ENCODE measurements around the gene NRAS. TPM values are rescaled to one million over a fixed set of nuclear protein-coding genes. Genes with fewer than 3 reads are reported as not detected.
A peak's percentile ranks its signal among the peaks of the same experiment; 100 is the strongest.

The NRAS gene
- total RNA-seq, 1 experiment from 2014 or later, result 29.1 TPM

DNA sequence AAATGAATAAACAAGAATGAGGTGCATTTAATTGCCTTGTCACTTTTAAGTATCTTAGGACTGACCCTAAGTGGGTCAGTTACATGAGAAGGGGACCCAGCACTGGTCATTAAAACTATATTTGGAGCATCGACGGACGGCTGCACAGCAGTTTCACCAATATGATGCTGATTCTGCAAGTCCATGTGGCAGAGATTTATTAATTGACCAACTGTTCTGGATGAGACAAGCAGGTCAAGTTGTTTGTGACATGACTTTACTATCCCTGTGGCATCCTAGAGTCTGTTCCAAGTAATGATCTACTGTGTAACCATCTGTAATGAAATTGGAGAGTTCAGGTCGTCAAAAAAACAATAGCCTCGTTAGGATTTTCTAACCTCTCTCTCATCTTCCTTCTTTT, 30.7 kb downstream of the NRAS start:
- Mint-ChIP-seq H3K4me3 (ENCODE audit: low read depth, unreplicated experiment) (no peak overlapping the region), H3K27me3 (ENCODE audit: unreplicated experiment) (peaks cover 79% of the 10 kb centered on the region), H3K4me1 (ENCODE audit: low read depth, unreplicated experiment) (no peaks in the 10 kb centered on the region), H3K9me3 (ENCODE audit: low read depth, unreplicated experiment) (no peaks in the 10 kb centered on the region), H3K27ac (ENCODE audit: unreplicated experiment) (no peak overlapping the region), H3K36me3 (ENCODE audit: insufficient read depth, unreplicated experiment) (no peaks in the 10 kb centered on the region)
- CTCF ChIA-PET, result no interaction called here
- intact Hi-C loops (cut with micrococcal nuclease; ENCODE audit: unreplicated experiment), result no loop called here
- no TSS peak for BruUV-seq (replicated peaks)
- DNase-seq, result no peak
- TF ChIP-seq, protein P1, sequence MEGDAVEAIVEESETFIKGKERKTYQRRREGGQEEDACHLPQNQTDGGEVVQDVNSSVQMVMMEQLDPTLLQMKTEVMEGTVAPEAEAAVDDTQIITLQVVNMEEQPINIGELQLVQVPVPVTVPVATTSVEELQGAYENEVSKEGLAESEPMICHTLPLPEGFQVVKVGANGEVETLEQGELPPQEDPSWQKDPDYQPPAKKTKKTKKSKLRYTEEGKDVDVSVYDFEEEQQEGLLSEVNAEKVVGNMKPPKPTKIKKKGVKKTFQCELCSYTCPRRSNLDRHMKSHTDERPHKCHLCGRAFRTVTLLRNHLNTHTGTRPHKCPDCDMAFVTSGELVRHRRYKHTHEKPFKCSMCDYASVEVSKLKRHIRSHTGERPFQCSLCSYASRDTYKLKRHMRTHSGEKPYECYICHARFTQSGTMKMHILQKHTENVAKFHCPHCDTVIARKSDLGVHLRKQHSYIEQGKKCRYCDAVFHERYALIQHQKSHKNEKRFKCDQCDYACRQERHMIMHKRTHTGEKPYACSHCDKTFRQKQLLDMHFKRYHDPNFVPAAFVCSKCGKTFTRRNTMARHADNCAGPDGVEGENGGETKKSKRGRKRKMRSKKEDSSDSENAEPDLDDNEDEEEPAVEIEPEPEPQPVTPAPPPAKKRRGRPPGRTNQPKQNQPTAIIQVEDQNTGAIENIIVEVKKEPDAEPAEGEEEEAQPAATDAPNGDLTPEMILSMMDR (IDR thresholded peaks at IDR 0.05; ENCODE audit: unreplicated experiment), result no peak

DNA sequence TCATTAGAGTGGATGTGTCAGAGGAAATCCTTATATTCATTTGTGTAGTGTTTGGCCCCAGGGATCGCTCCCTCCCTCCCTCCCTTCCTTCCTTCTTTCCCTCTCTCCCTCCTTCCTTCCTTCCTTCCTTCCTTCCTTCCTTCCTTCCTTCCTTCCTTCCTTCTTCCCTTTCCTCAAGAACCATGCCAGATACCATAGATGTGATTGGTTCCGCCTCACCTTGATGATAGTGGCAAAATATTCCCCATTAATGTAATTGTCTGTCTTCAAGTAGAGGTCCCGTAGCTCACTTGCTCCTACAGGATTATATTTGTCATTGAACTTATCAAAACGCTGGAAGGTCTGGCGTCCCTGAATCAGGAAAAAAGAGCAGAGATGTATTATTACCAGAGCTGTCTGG, 38.9 kb downstream of the NRAS start:
- BruUV-seq (replicated peaks), result no TSS peak
- peaks cover 49% of the 10 kb centered on the region for H3K27me3 Mint-ChIP-seq (ENCODE audit: unreplicated experiment)

DNA sequence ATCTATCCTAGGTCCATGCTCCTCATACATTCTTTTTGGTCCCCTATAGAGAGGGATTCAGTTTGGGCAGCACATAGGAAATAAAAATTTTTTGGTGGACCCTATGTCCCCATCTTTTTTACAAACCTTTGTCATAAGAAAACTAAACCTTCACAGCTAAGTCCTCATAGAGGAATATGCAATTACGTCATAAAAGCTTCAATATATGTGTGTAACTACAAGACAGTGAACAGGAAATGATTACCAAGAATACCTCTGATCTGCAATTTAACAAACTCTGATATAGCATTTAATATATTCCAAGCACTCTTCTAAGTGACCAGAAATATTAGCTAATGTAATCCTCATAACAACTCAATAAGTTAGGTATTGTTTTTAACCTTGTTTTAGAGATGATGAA, 40.5 kb downstream of the NRAS start:
- intact Hi-C loops (cut with micrococcal nuclease; ENCODE audit: unreplicated experiment), result no loop called here
- no peak overlapping the region for H3K4me3 Mint-ChIP-seq (ENCODE audit: low read depth, unreplicated experiment)
- peaks cover 45% of the 10 kb centered on the region for H3K27me3 Mint-ChIP-seq (ENCODE audit: unreplicated experiment)
- TF ChIP-seq, protein P1 (IDR thresholded peaks at IDR 0.05; ENCODE audit: unreplicated experiment), result no peak
- H3K4me1 Mint-ChIP-seq (ENCODE audit: low read depth, unreplicated experiment), result peaks cover 8% of the 10 kb centered on the region
- no peaks in the 10 kb centered on the region for H3K36me3 Mint-ChIP-seq (ENCODE audit: insufficient read depth, unreplicated experiment)
- no peaks in the 10 kb centered on the region for H3K9me3 Mint-ChIP-seq (ENCODE audit: low read depth, unreplicated experiment)
- BruUV-seq (replicated peaks), result no TSS peak
- no peak overlapping the region for H3K27ac Mint-ChIP-seq (ENCODE audit: unreplicated experiment)
- no peak for DNase-seq
- CTCF ChIA-PET, result no interaction called here

More for the DNA sequence above, 38.9 kb downstream of the NRAS start:
- TF ChIP-seq, protein P1 (IDR thresholded peaks at IDR 0.05; ENCODE audit: unreplicated experiment), result no peak
- Mint-ChIP-seq H3K4me3 (ENCODE audit: low read depth, unreplicated experiment) (no peak overlapping the region), H3K4me1 (ENCODE audit: low read depth, unreplicated experiment) (no peaks in the 10 kb centered on the region), H3K36me3 (ENCODE audit: insufficient read depth, unreplicated experiment) (no peaks in the 10 kb centered on the region), H3K27ac (ENCODE audit: unreplicated experiment) (no peak overlapping the region), H3K9me3 (ENCODE audit: low read depth, unreplicated experiment) (no peaks in the 10 kb centered on the region)
- no peak for DNase-seq
- CTCF ChIA-PET, result interaction anchor here (0.8 kb wide), 1 partner anchor 1658 kb away, joined by 6 read pairs; no protein-coding TSS in a partner anchor
- intact Hi-C loops (cut with micrococcal nuclease; ENCODE audit: unreplicated experiment), result no loop called here

DNA sequence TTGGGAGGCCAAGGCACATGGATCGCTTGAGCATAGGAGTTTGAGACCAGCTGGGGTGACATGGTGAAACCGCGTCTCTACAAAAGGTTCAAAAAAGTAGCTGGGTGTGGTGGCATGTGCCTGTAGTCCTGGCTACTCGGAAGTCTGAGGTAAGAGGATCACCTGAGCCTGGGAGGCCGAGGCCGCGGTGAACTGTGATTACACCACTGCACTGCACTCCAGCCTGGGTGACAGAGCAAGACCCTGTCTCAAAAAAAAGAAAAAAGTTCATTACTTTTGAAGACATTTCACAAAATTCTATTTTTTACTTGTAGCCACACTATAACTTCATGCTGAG, 44.7 kb downstream of the NRAS start:
- Mint-ChIP-seq H3K27ac (ENCODE audit: unreplicated experiment) (no peak overlapping the region), H3K27me3 (ENCODE audit: unreplicated experiment) (peaks cover 27% of the 10 kb centered on the region), H3K4me1 (ENCODE audit: low read depth, unreplicated experiment) (peaks cover 8% of the 10 kb centered on the region), H3K36me3 (ENCODE audit: insufficient read depth, unreplicated experiment) (peaks cover 12% of the 10 kb centered on the region), H3K9me3 (ENCODE audit: low read depth, unreplicated experiment) (no peaks in the 10 kb centered on the region), H3K4me3 (ENCODE audit: low read depth, unreplicated experiment) (peak overlapping the region; percentile 19)
- TF ChIP-seq, protein P1 (IDR thresholded peaks at IDR 0.05; ENCODE audit: unreplicated experiment), result no peak
- CTCF ChIA-PET, result interaction anchor here (0.6 to 1.1 kb wide), 3 partner anchors 325 to 1853 kb away, joined by 3 to 5 read pairs (median 3); no protein-coding TSS in a partner anchor
- intact Hi-C loops (cut with micrococcal nuclease; ENCODE audit: unreplicated experiment), result loop anchor here (2.0 kb wide), 2 partner anchors 51 to 325 kb away; no protein-coding TSS in a partner anchor
- no TSS peak for BruUV-seq (replicated peaks)
- peak; percentile 2 for DNase-seq

Data from Calu3 (cell line).